ENCODE results near the gene COL21A1.

Gene COL21A1

DNA sequence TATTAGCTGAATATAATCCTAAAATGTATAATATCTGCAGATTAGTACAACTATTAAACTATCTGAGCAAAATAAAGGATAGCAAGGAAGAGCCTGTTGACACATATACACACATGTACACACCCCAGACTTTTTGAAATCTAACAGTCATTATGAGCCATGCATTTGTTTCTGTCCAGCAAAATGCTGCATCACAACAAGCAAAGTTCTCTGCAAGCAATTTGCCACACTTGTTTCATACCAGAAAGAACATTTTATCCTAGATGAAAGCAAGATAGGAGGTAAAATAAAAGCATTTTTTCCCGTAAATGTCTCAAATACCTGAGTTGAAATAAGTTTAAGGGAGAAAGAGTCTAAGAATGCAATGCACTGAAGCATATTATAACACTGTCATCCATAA is 145.2 kb downstream of the COL21A1 start:
- no peak for FAIRE-seq

DNA sequence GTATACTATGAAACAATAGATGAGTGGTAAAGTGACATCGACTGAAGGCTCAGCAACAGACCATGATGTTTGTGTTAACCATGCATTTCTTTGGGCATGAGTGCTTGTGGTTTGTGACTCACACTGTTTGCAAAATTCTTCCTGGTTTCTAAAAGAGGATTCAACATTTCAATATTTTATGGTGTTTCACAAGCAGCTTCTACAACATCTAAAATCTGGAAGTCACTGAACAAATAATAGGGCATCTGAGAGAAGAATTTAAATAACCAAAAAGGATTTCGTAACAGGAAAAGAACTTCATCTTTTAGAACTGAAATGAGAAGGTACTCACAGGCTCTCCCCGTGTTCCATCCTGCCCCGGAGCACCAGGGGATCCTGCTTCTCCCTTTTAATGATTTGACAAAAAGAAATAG is 146.2 kb downstream of the COL21A1 start:
- FAIRE-seq, result no peak

DNA sequence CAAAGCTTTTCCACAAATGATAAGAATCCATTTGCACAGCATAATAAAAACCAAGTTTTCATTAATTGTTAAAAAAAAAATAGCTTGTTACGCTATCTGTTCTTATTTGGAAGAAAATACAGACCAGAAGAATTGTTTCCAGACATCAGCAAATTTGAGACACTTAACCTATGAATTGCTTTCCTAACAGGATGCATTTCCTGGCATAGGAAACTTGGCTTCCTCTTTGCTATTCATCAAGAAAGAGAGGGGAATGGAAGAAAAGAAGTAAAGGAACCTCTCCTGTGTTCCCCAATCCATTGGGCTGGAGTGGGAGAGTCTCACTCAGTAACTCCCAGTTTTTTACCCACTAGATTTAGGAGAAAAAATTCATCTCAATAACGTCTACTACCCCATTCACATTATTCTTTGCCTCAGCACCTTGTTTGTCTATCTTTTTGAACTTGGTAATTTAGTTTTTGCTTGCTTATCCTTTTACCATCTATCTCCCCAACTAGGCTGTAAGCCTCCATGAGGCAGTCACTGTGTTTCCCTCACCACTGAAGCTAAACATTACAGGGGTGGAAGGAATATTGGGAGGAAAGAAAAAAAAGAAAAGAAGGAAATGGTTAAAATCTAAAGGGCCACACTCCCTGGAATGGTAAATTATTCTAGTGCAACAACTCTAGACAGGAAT is 150.3 kb downstream of the COL21A1 start:
- no peak for FAIRE-seq

DNA sequence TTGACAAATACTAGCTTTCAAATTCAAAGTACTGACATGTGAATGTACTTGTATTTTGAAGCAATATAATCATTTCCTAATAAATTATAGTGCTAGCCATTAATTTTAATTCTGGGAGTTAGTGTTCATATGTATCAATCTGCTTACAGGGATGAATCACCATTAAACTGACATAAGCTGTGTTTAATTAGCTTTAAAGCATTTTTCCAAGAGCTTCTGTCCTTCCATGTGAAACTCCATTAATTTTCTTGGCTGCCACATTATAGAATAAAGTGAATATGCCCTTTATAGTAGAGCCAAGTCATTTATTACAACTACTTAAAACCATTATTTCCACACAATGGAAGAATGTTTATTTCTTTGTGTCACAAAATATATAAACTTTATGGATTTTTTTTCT is 150.8 kb downstream of the COL21A1 start:
- FAIRE-seq, result no peak

DNA sequence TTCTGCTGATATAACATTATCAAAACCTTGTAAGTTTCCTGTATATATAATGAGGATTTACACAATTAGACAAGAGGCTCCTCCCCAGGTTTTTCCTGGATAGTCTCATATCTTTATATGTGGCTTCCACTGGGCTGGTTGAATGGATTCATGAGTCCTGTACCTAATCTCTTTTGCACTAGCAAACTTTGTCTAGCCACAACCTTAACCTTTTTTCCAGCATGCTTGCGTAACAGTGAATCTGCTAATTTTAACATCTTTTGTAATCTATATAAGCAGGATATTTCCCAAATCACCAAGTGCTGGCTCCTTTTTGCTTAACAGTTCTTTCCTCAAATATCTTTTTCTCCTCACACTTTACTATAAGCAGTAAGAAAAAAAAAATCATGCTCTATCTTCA is 153.6 kb downstream of the COL21A1 start:
- FAIRE-seq, result no peak

DNA sequence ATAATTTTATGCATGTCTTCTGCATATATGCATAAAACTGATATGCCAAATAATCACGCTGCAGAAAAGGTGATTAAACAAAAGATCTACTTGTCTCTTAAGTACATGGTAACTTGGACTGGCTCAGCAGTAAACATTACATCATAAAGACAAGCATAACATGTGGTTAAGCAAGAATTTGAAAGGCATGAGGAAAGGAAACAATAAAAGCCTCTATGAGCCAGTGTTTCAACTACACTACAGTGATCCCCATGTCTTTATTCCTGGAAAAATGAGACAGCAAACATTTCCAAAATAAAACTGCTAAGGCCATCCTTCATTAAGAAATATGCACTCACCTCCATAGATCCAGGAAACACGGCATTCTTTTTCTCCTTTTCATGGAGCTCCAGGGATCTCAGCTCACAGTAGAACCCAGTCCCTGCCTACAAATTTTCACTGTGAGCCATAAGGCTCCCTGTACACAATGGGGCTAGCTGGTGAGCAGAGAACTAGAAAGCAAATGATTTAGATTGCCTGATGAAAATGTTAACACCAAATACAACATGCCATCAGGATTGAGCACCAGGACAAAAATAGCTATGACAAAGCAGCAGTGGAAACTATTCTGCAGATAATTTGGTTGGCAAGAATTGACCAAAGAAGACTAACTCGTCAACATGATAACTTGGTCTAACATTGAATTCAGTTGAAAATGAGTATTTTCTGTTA is 156.1 kb downstream of the COL21A1 start:
- FAIRE-seq, result no peak

DNA sequence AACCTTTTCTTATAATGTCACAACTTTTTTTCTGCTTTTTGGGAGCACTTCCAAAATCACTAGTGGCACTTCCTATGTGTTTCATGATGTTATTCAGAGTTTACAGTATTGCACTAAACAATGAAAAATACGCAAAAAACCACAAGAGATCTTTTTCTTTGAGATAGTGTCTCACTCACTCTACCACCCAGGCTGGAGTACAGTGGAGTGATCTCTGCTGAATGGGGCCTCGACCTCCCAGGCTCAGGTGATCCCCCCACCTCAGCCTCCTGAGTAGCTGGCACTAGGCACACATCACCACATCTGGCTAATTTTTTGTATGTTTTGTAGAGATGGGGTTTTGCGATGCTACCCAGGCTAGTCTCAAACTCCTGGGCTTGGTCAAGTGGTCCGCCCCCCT is 158.7 kb downstream of the COL21A1 start:
- no peak for FAIRE-seq

DNA sequence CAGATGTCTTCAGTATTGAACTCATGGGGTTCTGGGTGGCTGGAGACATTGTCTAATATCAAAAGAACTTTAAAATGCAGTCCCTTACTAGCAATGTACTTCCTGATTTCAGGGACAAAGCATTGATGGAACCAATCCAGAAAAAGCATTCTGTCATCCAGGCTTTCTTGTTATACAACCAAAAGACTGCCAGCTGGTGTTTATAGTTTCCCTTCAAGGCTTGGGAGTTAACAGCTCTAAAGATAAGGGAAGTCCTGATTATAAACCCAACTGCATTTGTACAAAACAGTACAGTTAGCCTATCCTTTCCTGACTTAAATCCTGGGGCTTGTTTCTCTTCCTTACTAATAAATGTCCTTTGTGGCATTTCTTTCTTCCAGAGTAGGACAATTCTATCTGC is 160.0 kb downstream of the COL21A1 start:
- FAIRE-seq, result no peak

DNA sequence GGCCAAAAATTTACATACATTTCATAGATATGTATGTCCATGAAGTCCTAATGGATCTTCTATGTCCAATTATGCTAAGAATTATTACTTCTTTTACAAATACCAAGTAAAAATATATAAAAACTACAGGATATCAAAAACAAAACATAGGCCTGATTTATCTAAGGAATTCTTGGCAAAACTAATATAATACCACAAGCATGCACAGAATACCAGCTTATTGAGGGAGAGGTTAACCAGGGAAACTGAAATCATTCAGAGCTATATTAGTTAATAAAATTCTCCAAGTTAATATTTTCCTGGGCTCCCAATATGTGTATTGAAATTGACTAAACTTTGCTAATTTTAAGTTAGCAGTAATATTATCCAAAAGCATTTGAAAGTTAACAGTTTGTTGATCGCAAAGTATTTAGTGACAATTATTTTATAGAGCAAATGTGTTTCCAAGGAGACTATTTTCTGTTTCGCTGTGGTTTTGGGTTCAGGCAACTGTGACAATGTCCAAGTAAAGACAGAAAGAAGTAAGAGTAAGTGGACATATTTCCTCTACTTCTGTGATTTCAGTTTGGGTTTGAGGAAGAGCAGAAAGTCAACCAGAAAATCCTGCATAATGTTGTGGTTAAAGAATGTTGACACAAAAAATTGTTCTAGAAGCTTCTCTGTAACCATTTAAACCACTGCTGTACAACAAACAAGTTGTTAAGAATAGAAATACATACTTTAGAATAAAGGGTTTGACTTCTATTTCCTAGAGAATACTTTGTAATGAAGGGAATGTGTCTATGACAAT is 167.4 kb downstream of the COL21A1 start:
- no peak for FAIRE-seq

DNA sequence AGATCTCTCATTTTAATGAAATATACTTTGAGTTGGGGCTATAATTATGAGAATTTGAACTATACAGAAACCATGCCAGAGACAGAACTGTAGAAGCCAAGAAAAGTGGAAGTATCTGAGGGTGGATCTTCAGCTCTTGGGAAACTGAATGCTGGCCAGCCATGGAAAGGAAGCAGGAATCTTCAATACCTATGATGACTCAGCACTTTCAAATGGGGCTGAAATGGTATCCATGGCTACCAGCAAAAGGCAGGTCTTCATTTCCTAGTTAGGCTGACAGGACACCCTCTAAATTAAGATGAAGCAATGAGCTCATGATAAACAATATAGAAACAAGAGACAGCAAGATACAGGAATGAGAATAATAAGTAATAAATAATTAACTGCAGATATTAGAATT is 171.3 kb downstream of the COL21A1 start:
- FAIRE-seq, result no peak

DNA sequence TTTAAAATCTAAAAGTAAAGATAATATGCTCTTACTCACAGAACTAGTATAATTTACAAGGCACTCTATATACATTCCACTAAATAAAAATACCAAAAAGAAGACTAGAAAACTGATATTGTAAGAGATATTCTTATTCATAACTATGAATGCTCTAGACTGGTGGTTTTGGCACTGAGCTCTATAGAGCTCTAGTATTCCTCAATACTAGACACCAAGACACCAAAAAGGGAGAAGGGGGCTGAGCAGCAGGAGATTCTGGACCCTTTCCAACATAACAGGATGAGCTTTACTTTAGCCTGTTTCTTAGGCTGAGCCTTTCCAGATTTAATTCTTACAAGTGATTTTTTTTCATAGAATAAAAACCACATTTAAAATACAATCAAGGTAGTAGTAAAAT is 173.6 kb downstream of the COL21A1 start:
- no peak for FAIRE-seq

DNA sequence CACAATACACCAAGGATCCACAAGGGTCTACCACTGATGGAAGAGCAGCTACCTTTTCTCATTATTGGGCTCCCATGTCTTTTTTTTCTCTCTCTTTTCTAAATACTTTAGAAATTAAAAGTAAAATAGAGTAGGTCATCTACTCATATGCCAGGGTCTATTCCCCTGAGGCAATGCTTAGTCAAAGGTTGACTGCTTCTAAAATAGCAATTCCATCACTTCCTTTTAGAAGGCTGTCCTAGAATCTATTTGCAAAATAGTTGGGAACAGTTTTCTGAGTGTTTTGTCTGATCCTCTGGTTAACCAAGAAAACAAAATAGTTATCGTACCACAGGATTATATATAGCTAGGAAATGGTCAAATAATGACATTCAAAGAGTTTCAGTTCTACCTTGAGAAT is 174.1 kb downstream of the COL21A1 start:
- no peak for FAIRE-seq

DNA sequence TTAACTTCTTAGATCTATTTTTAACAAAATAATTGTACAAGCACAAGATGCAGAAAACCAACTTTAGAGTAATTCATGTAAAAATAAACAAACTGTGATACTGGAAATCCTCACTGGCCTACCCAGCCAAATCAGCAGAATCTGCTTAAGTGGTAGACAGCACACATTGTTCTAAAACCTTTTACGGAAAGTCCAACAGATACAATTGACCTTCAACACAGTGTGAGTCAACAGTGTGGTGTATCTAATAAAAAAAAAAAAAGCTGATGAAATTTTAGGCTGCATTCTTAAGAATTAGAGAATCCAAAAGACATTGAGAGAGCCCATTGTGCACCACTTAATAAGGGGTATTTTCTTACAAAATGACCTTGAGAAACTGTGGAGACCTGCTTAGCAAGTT is 174.5 kb downstream of the COL21A1 start:
- FAIRE-seq, result no peak

DNA sequence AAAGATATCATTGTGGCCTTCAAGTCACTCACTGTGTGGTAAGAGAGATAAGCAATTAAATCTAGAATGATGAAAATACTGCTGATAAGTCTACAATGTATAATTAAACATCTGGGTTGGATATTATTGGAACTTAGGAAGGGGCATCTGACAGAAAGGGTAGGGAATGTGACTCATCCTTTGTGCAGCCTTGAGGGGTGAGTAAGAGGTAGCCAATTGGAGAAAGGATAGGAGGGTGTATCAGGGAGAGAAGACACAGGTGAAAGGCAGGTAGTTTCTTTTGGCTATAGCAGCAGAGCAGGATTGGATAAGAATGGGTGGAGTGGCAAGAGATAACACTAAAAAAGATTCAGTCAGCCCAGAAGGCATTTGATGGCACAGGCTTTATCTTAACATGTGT is 182.0 kb downstream of the COL21A1 start:
- FAIRE-seq, result no peak

DNA sequence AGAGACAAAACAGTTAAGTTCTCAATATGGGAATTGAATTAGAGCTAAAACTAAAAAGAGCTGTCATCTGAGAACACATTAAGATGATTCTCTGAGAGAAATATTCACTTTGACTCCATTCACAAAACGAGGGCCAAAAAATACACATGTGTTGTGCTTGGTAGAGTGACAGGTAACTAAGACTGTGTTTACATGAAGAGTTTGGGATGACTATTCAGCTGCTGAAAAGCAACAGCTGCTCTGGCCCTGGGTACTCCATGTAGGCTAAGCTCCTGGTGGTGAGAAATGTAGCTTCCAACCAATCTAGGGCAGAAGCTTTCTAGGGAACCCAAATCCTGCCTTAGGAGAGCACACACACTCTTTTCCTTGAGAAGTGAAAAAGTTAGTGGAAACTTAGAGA is 184.5 kb downstream of the COL21A1 start:
- no peak for FAIRE-seq

DNA sequence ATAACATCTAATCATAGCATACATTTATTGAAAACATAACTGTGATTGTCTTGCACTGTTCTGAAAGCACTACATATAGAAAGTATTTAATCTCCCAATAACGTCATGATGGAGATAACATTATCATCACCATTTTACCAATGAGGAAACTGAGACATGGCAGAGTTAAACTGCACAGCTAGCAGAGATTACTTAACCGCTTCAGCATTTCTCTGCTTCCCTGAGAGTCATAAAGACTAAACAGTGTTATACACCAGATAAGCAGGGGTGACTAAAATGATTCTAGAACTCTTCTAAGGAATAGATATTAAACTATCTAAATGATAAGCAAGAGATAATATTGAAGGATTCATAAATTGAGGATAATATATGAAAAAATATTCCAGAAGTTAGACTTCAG is 188.7 kb downstream of the COL21A1 start:
- FAIRE-seq, result no peak

DNA sequence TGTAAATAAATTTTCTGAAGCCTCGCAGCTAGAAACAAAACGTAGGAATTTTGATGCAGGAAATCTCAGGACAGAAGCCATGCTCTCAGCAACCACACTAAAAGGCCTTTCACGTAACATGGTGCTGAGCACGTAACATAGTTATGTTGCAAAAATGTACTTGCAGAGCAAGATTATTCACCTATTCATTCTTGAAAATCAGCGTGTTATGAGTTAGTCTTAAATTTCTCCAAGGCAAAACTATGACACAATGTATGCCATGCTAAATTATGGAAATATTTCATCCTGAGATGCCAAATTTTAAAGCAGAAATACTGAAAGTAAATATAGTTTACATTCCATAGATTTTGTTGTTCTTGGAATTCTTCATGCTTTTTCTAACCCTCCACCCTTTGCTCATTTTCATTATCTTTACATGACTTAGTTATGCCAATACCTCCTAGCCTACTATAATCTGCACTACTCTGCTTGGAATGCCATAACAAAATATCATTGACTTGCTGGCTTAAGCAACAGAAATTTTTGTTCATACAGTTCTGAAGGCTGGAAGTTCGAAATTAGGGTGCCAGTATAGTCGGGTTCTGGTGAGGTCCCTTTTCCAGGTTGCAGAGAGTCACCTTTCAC is 192.2 kb downstream of the COL21A1 start:
- no peak for FAIRE-seq

DNA sequence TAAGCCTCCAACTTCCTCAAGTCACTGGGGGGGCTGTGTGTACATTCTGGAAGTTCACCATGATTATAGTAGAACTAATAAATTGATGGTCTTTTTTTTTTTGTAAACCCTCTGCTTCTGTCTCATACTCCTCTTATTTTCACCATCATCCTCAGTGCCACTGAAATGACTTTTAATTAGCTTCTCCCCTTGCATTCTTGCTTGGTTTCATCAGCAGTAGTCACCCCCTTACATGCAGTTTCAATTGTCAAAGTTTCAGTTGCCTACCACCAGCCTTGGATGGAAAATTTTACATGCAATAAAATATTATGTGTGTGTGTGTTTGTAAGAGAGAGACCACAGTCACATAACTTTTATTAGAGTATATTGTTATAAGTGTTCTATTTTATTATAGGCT is 196.2 kb downstream of the COL21A1 start:
- no peak for FAIRE-seq

DNA sequence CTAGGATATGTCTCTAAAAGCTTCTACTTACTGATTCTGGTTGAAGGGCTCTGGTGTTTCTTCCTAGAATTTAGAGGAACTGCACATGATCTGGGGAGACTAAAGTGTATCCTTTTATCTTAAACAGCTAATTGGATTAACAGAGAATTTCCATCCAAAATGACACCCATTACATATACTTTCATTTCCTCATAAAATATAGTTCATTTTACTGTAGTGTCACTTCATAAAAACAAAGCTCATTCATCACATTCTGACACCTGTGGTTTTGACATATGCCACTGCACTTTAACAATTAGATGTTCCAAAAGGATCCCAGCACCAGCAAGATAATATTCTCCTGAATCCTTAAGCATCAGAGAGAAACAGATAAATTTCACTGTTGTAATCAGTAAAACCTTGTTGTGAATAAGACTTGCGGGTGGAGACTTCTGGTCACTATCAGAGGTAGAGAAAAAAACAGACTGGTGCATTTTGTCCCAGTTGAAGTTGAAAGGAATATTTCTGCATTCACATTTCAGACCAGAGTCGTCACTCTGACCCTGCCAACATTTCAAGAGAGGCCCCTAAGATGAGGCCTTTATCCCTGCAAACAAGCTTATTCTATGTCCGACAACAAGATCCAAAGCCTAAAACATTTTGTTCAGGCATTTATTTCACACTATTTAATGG is 196.7 kb downstream of the COL21A1 start:
- no peak for FAIRE-seq

DNA sequence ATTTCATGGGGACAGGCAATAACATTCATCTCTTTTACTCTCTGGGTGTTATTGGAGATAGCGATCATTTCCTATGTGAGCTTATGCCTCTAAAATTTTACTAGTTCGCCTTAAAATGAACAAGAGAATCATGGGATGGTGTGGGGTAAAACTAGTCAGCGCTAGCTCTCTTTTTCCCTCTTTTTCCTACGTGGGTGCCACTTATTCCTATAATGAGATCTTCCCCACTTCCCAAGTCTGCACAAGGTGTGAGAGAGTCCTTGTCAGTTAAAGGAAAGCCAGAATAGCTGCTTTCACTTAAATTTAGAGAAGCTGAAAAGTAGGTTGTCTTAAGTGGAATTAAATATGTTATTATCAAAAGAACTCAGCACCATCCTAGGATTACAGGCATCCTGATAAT is 198.8 kb downstream of the COL21A1 start:
- FAIRE-seq, result no peak

DNA sequence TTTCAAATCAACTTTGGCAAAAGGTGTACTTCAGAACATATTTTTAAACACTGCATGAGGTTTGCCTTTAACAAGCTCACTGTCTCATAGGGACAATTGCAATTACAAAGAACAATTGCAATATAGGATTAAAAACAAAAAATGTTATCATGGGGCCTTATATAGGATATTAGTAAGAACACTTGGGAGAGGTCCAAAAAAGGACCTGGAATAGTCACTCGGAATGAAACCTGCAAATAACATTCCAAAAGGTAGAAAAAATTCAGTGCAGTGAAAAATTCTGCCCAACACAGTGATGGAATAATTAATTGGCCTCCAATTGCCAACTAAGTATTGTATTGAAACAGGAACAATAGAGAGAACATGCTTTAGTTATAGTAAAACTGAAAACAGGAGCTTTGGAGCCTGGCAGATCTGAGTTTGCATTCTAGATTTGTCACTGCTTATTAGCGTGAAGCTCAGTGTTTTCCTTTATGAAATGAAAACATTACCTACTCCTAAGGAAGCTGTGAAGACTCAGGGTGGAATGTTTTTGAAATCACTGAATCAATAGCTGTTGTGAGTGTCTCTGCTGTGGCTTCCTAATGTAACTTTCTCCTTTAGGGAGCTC is 199.3 kb downstream of the COL21A1 start:
- no peak for FAIRE-seq

DNA sequence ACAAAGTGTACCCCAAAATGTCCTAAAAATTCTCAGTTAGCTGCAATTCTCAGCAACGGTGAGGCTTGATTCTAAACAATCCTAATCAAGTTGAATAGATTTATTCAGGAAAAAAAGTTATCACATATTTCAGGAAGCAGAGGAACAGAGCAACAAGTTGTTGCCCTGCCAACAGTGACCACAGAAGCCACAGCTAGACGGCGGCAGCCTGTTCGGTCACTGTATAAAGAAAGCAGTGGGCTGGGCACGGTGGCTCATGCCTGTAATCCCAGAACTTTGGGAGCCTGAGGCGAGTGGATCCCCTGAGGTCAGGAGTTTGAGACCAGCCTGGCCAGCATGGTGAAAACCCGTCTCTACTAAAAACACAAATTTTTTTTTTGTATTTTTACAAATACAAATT is 200.8 kb downstream of the COL21A1 start:
- FAIRE-seq, result no peak

DNA sequence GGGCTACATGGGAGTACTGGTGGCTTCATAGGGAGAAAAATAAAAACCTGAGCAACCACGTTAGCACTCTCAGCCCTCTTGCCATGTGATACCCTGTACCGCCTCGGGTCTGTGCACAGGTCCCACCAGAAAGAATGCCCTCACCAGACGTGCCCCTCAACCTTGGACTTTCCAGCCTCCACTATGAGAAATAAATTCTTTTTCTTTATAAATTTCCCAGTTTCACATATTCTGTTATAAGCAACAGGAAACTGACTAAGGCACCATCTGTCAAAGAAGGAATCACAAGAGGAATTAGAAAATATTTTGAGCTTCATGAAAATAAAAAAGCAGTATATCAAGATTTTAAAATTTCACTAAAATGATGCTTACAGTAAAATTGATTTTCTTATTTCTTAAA is 203.6 kb downstream of the COL21A1 start:
- no peak for FAIRE-seq

Data from A204.1 (cell line).